ENCODE data around the gene PTGER3.

DNA sequence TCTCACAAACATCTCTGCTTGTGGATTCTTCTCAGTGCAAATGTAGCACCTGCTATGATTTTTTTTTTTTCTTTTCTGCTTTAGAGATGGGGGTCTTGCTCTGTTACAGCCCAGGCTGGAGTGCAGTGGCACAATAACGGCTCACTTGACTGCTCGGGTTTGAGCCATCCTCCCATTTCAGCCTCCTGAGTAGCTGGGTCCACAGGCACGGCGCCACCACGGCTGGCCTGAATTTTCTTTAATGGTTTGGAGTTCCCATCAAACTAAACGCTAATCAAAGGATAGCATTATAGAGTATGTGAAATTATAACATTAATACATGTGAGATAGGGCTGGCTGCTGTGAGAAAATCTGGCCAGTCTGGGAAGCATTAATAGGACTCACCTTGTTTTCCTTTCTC lies 7.2 kb upstream of the PTGER3 start:
- TF ChIP-seq, protein P1, sequence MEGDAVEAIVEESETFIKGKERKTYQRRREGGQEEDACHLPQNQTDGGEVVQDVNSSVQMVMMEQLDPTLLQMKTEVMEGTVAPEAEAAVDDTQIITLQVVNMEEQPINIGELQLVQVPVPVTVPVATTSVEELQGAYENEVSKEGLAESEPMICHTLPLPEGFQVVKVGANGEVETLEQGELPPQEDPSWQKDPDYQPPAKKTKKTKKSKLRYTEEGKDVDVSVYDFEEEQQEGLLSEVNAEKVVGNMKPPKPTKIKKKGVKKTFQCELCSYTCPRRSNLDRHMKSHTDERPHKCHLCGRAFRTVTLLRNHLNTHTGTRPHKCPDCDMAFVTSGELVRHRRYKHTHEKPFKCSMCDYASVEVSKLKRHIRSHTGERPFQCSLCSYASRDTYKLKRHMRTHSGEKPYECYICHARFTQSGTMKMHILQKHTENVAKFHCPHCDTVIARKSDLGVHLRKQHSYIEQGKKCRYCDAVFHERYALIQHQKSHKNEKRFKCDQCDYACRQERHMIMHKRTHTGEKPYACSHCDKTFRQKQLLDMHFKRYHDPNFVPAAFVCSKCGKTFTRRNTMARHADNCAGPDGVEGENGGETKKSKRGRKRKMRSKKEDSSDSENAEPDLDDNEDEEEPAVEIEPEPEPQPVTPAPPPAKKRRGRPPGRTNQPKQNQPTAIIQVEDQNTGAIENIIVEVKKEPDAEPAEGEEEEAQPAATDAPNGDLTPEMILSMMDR (IDR thresholded peaks at IDR 0.05), result no peak
- TF ChIP-seq POLR2A (IDR thresholded peaks at IDR 0.05), result no peak
